Measurements from ENCODE around the gene DRD1.

- TF ChIP-seq CTCF (conservative IDR thresholded peaks at IDR 0.05; ENCODE audit: low read depth in 2 of 2) (no peak), ZNF114 (CRISPR knock-in tag; IDR thresholded peaks at IDR 0.05) (no peak), EZH2 (IDR thresholded peaks at IDR 0.05; ENCODE audit: low read depth, unreplicated experiment) (no peak), EZH2phosphoT487 (IDR thresholded peaks at IDR 0.05; ENCODE audit: unreplicated experiment) (no peak), STAT1 (IDR thresholded peaks at IDR 0.05; ENCODE audit: unreplicated experiment) (no peak), POLR2AphosphoS5 (IDR thresholded peaks at IDR 0.05; ENCODE audit: low read depth) (no peak), JUNB (IDR thresholded peaks at IDR 0.05; ENCODE audit: unreplicated experiment) (no peak), REST (IDR thresholded peaks at IDR 0.05; ENCODE audit: unreplicated experiment) (no peak), ETS1 (IDR thresholded peaks at IDR 0.05) (no peak), CREB1 (CRISPR knock-in tag; IDR thresholded peaks at IDR 0.05; ENCODE audit: low read depth) (no peak), ZNF462 (CRISPR knock-in tag; IDR thresholded peaks at IDR 0.05) (no peak), ZNF331 (CRISPR knock-in tag; IDR thresholded peaks at IDR 0.05; ENCODE audit: low read depth) (no peak), NANOG (IDR thresholded peaks at IDR 0.05; ENCODE audit: borderline replicate concordance) (no peak)
These were observed 25.7 kb downstream of the DRD1 start for GRCh38 chr5:175418251-175418650.
